ENCODE data around the gene NBAS.

- TF ChIP-seq MAX (CRISPR knock-in tag; IDR thresholded peaks at IDR 0.05) (no peak), MTF1 (CRISPR knock-in tag; IDR thresholded peaks at IDR 0.05; ENCODE audit: borderline replicate concordance) (no peak), SRSF1 (IDR thresholded peaks at IDR 0.05; ENCODE audit: low read depth, low read length) (no peak), RB1 (IDR thresholded peaks at IDR 0.05; ENCODE audit: low read depth) (no peak), CUX1 (CRISPR knock-in tag; IDR thresholded peaks at IDR 0.05) (no peak)
These were observed 39.4 kb downstream of the NBAS start for GRCh38 chr2:15521641-15522181.

All from K562 (cell line).